Activated T-cell treated with anti-CD3 and anti-CD28 coated beads, Interleukin-2, amount 50 U/mL, for 72 hours (primary cell): ENCODE data around the gene MAP3K6. TPM values are rescaled to one million over a fixed set of nuclear protein-coding genes. Genes with fewer than 3 reads are reported as not detected.
A peak's percentile ranks its signal among the peaks of the same experiment; 100 is the strongest.

Experiments
- ATAC-seq, 2 donors: fragments of 150-1000 bp; cut with Tn5 transposase; replicated peaks in 1 of 2; 2 replicates each; pipeline ENCODE4 v1.10.0; 2021; ENCODE audit warnings: moderate library complexity in 2 of 2, mild to moderate bottlenecking in 1 of 2
- DNase-seq, 2 donors: peaks; one replicate each; pipeline ENCODE4 v3.0.0; 2021 to 2022; ENCODE audit warnings: mixed read lengths in 1 of 2
- H3K27ac Mint-ChIP-seq: one replicate; pipeline ENCODE4 v1.8.0; 2022; ENCODE audit warnings: mild to moderate bottlenecking, moderate library complexity, mixed read lengths
- H3K27me3 Mint-ChIP-seq: one replicate; pipeline ENCODE4 v1.8.0; 2022; ENCODE audit warnings: low read depth, mixed read lengths
- H3K36me3 Mint-ChIP-seq, 2 donors: one replicate each; pipeline ENCODE4 v1.8.0; 2022; ENCODE audit warnings: mixed read lengths in 2 of 2, mild to moderate bottlenecking in 1 of 2; ENCODE audit not compliant: insufficient read depth in 2 of 2
- H3K4me1 Mint-ChIP-seq: one replicate; pipeline ENCODE4 v1.8.0; 2022; ENCODE audit warnings: low read depth, mixed read lengths
- H3K4me3 Mint-ChIP-seq, 2 donors: one replicate each; pipeline ENCODE4 v1.8.0; 2022; ENCODE audit warnings: mild to moderate bottlenecking in 2 of 2, mixed read lengths in 2 of 2, moderate library complexity in 2 of 2
- H3K9me3 Mint-ChIP-seq, 2 donors: one replicate each; pipeline ENCODE4 v1.8.0; 2022; ENCODE audit warnings: mixed read lengths in 2 of 2
- total RNA-seq, 2 donors: library from RNA; stranded (reverse); gene quantifications; one replicate each; pipeline ENCODE4 v1.2.3, GENCODE V29; 2022

MAP3K6 gene
- total RNA-seq, 2 donors from 2014 or later, result 8.3 to 10.4 TPM

GRCh38 chr1:27341525-27342252 is 25.1 kb downstream of the MAP3K6 start, which contains the start of gene SYTL1:
TSS of gene SYTL1 (plus strand) at chr1:27342022. CDS start at chr1:27345335, 3,313 bp downstream.
- H3K4me3 Mint-ChIP-seq, result peak within 1 kb of the TSS; percentile 77 to 87
- no peaks in the 10 kb centered on the region for H3K27me3 Mint-ChIP-seq
- DNase-seq, result peak; percentile 79 to 80
- no peaks in the 10 kb centered on the region for H3K9me3 Mint-ChIP-seq
- peak; percentile 73 for ATAC-seq
- peaks cover 7 to 10% of the 10 kb centered on the region in 2 donors for H3K36me3 Mint-ChIP-seq
- H3K4me1 Mint-ChIP-seq, result peaks cover 50% of the 10 kb centered on the region
- H3K27ac Mint-ChIP-seq, result peak within 1 kb of the TSS; percentile 90

GRCh38 chr1:27339213-27339612 is 27.5 kb downstream of the MAP3K6 start:
- Mint-ChIP-seq H3K36me3 (peaks cover 6 to 7% of the 10 kb centered on the region in 2 donors), H3K27me3 (no peaks in the 10 kb centered on the region), H3K4me1 (peaks cover 44% of the 10 kb centered on the region), H3K9me3 (no peaks in the 10 kb centered on the region), H3K4me3 (peak overlapping the region in 1 of 2 donors; percentile 41), H3K27ac (peak overlapping the region; percentile 47)
- no peak for DNase-seq
- ATAC-seq, result no peak

- no peak for DNase-seq
- peaks cover 6 to 7% of the 10 kb centered on the region in 2 donors for H3K36me3 Mint-ChIP-seq
- H3K4me1 Mint-ChIP-seq, result peaks cover 39% of the 10 kb centered on the region
- no peaks in the 10 kb centered on the region for H3K27me3 Mint-ChIP-seq
- ATAC-seq, result no peak
- no peaks in the 10 kb centered on the region for H3K9me3 Mint-ChIP-seq
- peak overlapping the region; percentile 47 for H3K27ac Mint-ChIP-seq
- H3K4me3 Mint-ChIP-seq, result no peak overlapping the region
Observed at GRCh38 chr1:27338751-27339150, 28.0 kb downstream of the MAP3K6 start.

GRCh38 chr1:27336756-27337155 is 30.0 kb downstream of the MAP3K6 start:
- H3K27ac Mint-ChIP-seq, result no peak overlapping the region

GRCh38 chr1:27335506-27336422 is 31.0 kb downstream of the MAP3K6 start:
- Mint-ChIP-seq H3K27ac (no peak overlapping the region), H3K4me3 (no peak overlapping the region), H3K9me3 (no peaks in the 10 kb centered on the region), H3K36me3 (peaks cover 0 to 13% of the 10 kb centered on the region in 2 donors), H3K27me3 (no peaks in the 10 kb centered on the region), H3K4me1 (peaks cover 23% of the 10 kb centered on the region)
- ATAC-seq, result no peak
- no peak for DNase-seq

More at GRCh38 chr1:27336756-27337155, 30.0 kb downstream of the MAP3K6 start:
- Mint-ChIP-seq H3K9me3 (no peaks in the 10 kb centered on the region), H3K36me3 (peaks cover 1 to 12% of the 10 kb centered on the region in 2 donors), H3K4me1 (peaks cover 33% of the 10 kb centered on the region), H3K4me3 (no peak overlapping the region), H3K27me3 (no peaks in the 10 kb centered on the region)
- ATAC-seq (no peak), DNase-seq (no peak)

- Mint-ChIP-seq H3K9me3 (no peaks in the 10 kb centered on the region), H3K4me3 (no peak overlapping the region), H3K27ac (no peak overlapping the region), H3K36me3 (peaks cover 0 to 13% of the 10 kb centered on the region in 2 donors), H3K27me3 (no peaks in the 10 kb centered on the region), H3K4me1 (peaks cover 14% of the 10 kb centered on the region)
- DNase-seq (no peak), ATAC-seq (no peak)
Observed at GRCh38 chr1:27333717-27334279, 33.0 kb downstream of the MAP3K6 start.

- Mint-ChIP-seq H3K36me3 (peaks cover 0 to 18% of the 10 kb centered on the region in 2 donors), H3K4me1 (peaks cover 25% of the 10 kb centered on the region), H3K9me3 (no peaks in the 10 kb centered on the region), H3K4me3 (no peak overlapping the region), H3K27me3 (no peaks in the 10 kb centered on the region), H3K27ac (peak overlapping the region; percentile 19)
- ATAC-seq, result peak; percentile 80 to 84
- DNase-seq, result peak; percentile 63 to 69
Observed at GRCh38 chr1:27332536-27333281, 34.1 kb downstream of the MAP3K6 start.

- no peak overlapping the region for H3K27ac Mint-ChIP-seq
- no peak overlapping the region for H3K4me3 Mint-ChIP-seq
- H3K36me3 Mint-ChIP-seq, result peaks cover 0 to 16% of the 10 kb centered on the region in 2 donors
- peaks cover 29% of the 10 kb centered on the region for H3K4me1 Mint-ChIP-seq
- DNase-seq, result no peak
- no peaks in the 10 kb centered on the region for H3K9me3 Mint-ChIP-seq
- no peak for ATAC-seq
- H3K27me3 Mint-ChIP-seq, result no peaks in the 10 kb centered on the region
Observed at GRCh38 chr1:27331922-27332321, 34.8 kb downstream of the MAP3K6 start.

GRCh38 chr1:27331426-27331825 is 35.3 kb downstream of the MAP3K6 start:
- no peak for ATAC-seq

GRCh38 chr1:27330786-27331185 is 36.0 kb downstream of the MAP3K6 start:
- DNase-seq (no peak), ATAC-seq (no peak)
- no peaks in the 10 kb centered on the region for H3K27me3 Mint-ChIP-seq
- H3K4me3 Mint-ChIP-seq, result no peak overlapping the region
- peaks cover 0 to 16% of the 10 kb centered on the region in 2 donors for H3K36me3 Mint-ChIP-seq
- H3K27ac Mint-ChIP-seq, result no peak overlapping the region
- H3K9me3 Mint-ChIP-seq, result no peaks in the 10 kb centered on the region
- H3K4me1 Mint-ChIP-seq, result peaks cover 40% of the 10 kb centered on the region

More at GRCh38 chr1:27331426-27331825, 35.3 kb downstream of the MAP3K6 start:
- H3K36me3 Mint-ChIP-seq, result peaks cover 0 to 16% of the 10 kb centered on the region in 2 donors
- H3K27me3 Mint-ChIP-seq, result no peaks in the 10 kb centered on the region
- H3K9me3 Mint-ChIP-seq, result no peaks in the 10 kb centered on the region
- H3K4me3 Mint-ChIP-seq, result no peak overlapping the region
- peaks cover 33% of the 10 kb centered on the region for H3K4me1 Mint-ChIP-seq
- no peak overlapping the region for H3K27ac Mint-ChIP-seq
- no peak for DNase-seq

GRCh38 chr1:27327964-27328363 is 38.8 kb downstream of the MAP3K6 start:
- Mint-ChIP-seq H3K27ac (no peak overlapping the region), H3K4me3 (no peak overlapping the region), H3K36me3 (peaks cover 0 to 17% of the 10 kb centered on the region in 2 donors), H3K9me3 (no peaks in the 10 kb centered on the region), H3K27me3 (no peaks in the 10 kb centered on the region), H3K4me1 (peaks cover 61% of the 10 kb centered on the region)
- DNase-seq, result no peak
- no peak for ATAC-seq

- H3K4me1 Mint-ChIP-seq, result peaks cover 56% of the 10 kb centered on the region
- ATAC-seq (no peak), DNase-seq (no peak)
- no peaks in the 10 kb centered on the region for H3K27me3 Mint-ChIP-seq
- no peaks in the 10 kb centered on the region for H3K9me3 Mint-ChIP-seq
- no peak overlapping the region for H3K4me3 Mint-ChIP-seq
- H3K27ac Mint-ChIP-seq, result no peak overlapping the region
- H3K36me3 Mint-ChIP-seq, result peaks cover 3 to 11% of the 10 kb centered on the region in 2 donors
Observed at GRCh38 chr1:27325286-27325685, 41.5 kb downstream of the MAP3K6 start.
